ENCODE data around the gene HSPA2. TPM values are rescaled to one million over a fixed set of nuclear protein-coding genes. Genes with fewer than 3 reads are reported as not detected.
A peak's percentile ranks its signal among the peaks of the same experiment; 100 is the strongest.
"Not testable (repeated sequence)": the region's sequence is repeated elsewhere in the genome, so short reads cannot be mapped to it uniquely, and the experiment has no call there.

The HSPA2 gene
- total and polyA plus RNA-seq, 4 donors: 33.7 to 50.0 (median 39.9) TPM

DNA sequence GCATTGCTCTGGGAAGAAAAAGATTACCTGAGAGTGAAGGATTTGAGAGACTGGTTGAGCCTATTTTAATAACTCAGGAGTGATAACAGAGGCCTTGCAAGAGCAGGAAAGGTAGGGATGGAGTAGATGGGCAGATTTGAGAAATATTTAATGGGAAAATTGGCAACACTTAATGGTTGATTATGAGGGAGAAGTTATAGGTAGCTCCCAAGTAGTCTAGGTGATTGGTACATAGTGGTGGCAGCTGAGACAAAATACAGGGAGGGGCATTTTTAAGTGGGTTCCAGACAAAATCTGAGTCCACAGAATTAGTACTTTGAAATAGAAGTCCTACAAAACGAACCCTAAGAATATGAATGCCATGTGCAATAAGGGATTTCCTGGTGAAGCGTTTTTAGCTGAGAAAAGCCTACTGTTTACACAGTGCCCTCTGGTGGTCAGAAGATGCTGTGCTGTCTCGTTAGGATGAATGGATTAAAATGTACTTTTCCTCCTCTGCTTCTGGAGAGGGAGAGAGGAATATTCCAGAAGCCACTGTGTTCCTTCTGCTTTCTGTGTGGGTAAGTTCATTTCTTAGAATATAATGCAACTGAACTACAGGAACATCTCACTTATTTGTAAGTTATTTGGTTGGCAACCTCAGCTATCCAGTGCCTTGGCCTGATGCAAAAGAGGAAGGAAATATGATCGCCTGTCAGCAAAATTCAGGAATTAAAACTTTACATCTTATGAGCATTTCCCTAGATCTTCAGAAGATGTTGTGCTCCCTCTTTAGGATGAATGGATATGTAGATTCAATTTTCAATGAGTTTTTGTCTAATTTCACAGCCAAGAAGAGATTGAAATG is 29.5 kb upstream of the HSPA2 start:
- no peak overlapping the region for H3K4me3 ChIP-seq (ENCODE audit: low read depth, low read length)
- WGBS (ENCODE audit: insufficient coverage): no CpG with 5 or more reads among the region's 4 CpGs

DNA sequence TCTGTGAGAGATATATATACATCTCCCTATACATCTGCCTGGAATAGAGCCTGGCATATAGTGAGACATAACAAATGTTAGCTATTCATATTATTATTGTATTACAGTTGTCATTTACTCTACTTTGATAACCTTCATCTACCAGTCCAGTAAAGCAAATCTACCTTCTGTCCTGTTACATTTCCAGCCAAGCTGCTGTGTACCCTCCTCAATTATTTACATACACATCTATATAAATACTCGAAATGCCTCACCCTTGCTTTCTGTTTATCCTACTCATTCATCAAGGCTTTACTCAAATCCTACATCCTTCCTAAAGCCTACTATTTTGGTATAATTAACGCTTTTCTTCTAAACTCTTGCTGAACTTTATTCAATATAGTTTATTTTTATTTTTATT is 27.3 kb upstream of the HSPA2 start:
- no peaks in the 10 kb centered on the region for H3K9me3 ChIP-seq (ENCODE audit: control insufficient read depth, insufficient read depth, low read length)
- H3K4me3 ChIP-seq (ENCODE audit: low read depth, low read length): no peak overlapping the region
- H3K27ac ChIP-seq (ENCODE audit: low read depth, low read length): no peak overlapping the region
- 100% methylated on average over 1 of the region's 2 CpGs for WGBS (ENCODE audit: insufficient coverage)
- H3K36me3 ChIP-seq (ENCODE audit: control insufficient read depth, insufficient read depth, low read length): no peaks in the 10 kb centered on the region
- no peaks in the 10 kb centered on the region for H3K4me1 ChIP-seq (ENCODE audit: control insufficient read depth, insufficient read depth, low read length)
- DNase-seq (ENCODE audit: low read depth in 4 of 6, low spot score in 6 of 6): no peak
- H3K27me3 ChIP-seq (ENCODE audit: control insufficient read depth, insufficient read depth, low read length): no peaks in the 10 kb centered on the region

More for the DNA sequence above, 29.5 kb upstream of the HSPA2 start:
- Histone ChIP-seq H3K9me3 (ENCODE audit: control insufficient read depth, insufficient read depth, low read length) (no peaks in the 10 kb centered on the region), H3K36me3 (ENCODE audit: control insufficient read depth, insufficient read depth, low read length) (no peaks in the 10 kb centered on the region), H3K4me1 (ENCODE audit: control insufficient read depth, insufficient read depth, low read length) (peaks cover 4% of the 10 kb centered on the region), H3K27me3 (ENCODE audit: control insufficient read depth, insufficient read depth, low read length) (no peaks in the 10 kb centered on the region), H3K27ac (ENCODE audit: low read depth, low read length) (no peak overlapping the region)
- DNase-seq (ENCODE audit: low read depth in 4 of 6, low spot score in 6 of 6): peak; percentile 31 to 89 (median 54)

- no peak for DNase-seq (ENCODE audit: low read depth in 4 of 6, low spot score in 6 of 6)
- no peaks in the 10 kb centered on the region for H3K27me3 ChIP-seq (ENCODE audit: control insufficient read depth, insufficient read depth, low read length)
- no peaks in the 10 kb centered on the region for H3K4me1 ChIP-seq (ENCODE audit: control insufficient read depth, insufficient read depth, low read length)
- H3K9me3 ChIP-seq (ENCODE audit: control insufficient read depth, insufficient read depth, low read length): no peaks in the 10 kb centered on the region
- no peaks in the 10 kb centered on the region for H3K36me3 ChIP-seq (ENCODE audit: control insufficient read depth, insufficient read depth, low read length)
- H3K4me3 ChIP-seq (ENCODE audit: low read depth, low read length): no peak overlapping the region
- WGBS (ENCODE audit: insufficient coverage): 60% methylated on average over 1 of the region's 1 CpG
- H3K27ac ChIP-seq (ENCODE audit: low read depth, low read length): no peak overlapping the region
Observed at GRCh38 chr14:64515053-64515452, 25.5 kb upstream of the HSPA2 start.

DNA sequence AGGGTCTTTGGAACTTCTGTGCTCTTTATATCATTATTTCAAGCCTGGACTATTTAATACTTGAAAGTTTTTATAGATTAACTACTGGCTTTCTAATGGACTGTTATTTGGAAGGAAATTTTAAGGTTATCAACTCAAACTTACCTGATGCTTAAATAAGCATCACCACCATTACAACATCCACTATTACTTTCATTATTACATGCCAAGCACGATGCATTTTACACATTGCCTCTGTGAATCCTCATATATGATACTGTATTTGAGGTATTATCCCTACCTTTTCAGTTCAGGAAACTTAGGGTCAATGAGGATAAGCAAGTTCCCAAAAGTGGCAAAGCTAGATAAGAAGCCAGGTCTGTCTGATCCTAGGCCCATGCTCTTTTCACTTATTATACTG is 23.6 kb upstream of the HSPA2 start:
- H3K27ac ChIP-seq (ENCODE audit: low read depth, low read length): no peak overlapping the region
- H3K36me3 ChIP-seq (ENCODE audit: control insufficient read depth, insufficient read depth, low read length): no peaks in the 10 kb centered on the region
- no peaks in the 10 kb centered on the region for H3K9me3 ChIP-seq (ENCODE audit: control insufficient read depth, insufficient read depth, low read length)
- no peaks in the 10 kb centered on the region for H3K4me1 ChIP-seq (ENCODE audit: control insufficient read depth, insufficient read depth, low read length)
- no peaks in the 10 kb centered on the region for H3K27me3 ChIP-seq (ENCODE audit: control insufficient read depth, insufficient read depth, low read length)
- H3K4me3 ChIP-seq (ENCODE audit: low read depth, low read length): no peak overlapping the region
- no peak for DNase-seq (ENCODE audit: low read depth in 4 of 6, low spot score in 6 of 6)
- WGBS (ENCODE audit: insufficient coverage): no CpG with 5 or more reads among the region's 1 CpG

DNA sequence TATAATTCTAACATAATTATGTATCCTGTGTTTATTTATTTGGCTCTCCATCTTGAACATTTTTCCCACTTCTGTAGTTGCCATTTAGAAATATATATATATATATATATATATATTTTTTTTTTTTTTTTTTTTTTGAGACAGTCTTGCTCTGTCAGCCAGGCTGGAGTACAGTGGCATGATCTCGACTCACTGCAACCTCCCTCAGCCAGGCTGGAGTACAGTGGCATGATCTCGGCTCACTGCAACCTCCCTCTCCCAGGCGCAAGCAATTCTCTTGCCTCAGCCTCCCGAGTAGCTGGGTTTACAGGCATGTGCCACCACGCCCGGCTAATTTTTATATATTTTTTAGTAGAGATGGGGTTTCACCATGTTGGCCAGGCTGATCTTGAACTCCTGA is 22.9 kb upstream of the HSPA2 start:
- not testable (repeated sequence) for H3K27me3 ChIP-seq (ENCODE audit: control insufficient read depth, insufficient read depth, low read length); DNase-seq (ENCODE audit: low read depth in 4 of 6, low spot score in 6 of 6); H3K36me3 ChIP-seq (ENCODE audit: control insufficient read depth, insufficient read depth, low read length); H3K9me3 ChIP-seq (ENCODE audit: control insufficient read depth, insufficient read depth, low read length); H3K27ac ChIP-seq (ENCODE audit: low read depth, low read length); H3K4me3 ChIP-seq (ENCODE audit: low read depth, low read length); H3K4me1 ChIP-seq (ENCODE audit: control insufficient read depth, insufficient read depth, low read length)
- WGBS (ENCODE audit: insufficient coverage): 95% methylated on average over 6 of the region's 6 CpGs

DNA sequence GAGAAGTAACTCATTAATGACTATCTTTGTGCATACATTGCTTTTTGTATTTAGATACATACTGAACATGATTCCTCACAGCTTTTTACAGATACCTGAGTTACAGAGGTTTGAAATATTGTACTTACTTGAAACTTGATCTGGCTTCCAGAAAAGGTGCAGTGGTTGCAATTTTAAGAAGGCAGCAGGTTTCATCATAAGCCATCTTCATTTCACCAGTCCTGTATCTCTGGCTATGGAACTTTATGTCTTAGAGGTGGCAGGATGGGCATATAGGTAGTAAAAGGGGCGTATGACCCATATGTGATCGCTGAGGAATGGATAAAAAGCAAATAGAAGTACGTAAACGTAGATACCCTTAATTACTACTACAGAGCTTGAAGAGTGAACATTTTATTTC is 22.3 kb upstream of the HSPA2 start:
- Histone ChIP-seq H3K4me3 (ENCODE audit: low read depth, low read length) (no peak overlapping the region), H3K36me3 (ENCODE audit: control insufficient read depth, insufficient read depth, low read length) (no peaks in the 10 kb centered on the region), H3K27me3 (ENCODE audit: control insufficient read depth, insufficient read depth, low read length) (no peaks in the 10 kb centered on the region), H3K9me3 (ENCODE audit: control insufficient read depth, insufficient read depth, low read length) (no peaks in the 10 kb centered on the region), H3K27ac (ENCODE audit: low read depth, low read length) (no peak overlapping the region), H3K4me1 (ENCODE audit: control insufficient read depth, insufficient read depth, low read length) (no peaks in the 10 kb centered on the region)
- WGBS (ENCODE audit: insufficient coverage): no CpG with 5 or more reads among the region's 4 CpGs
- no peak for DNase-seq (ENCODE audit: low read depth in 4 of 6, low spot score in 6 of 6)

- Histone ChIP-seq H3K27ac (ENCODE audit: low read depth, low read length) (no peak overlapping the region), H3K4me1 (ENCODE audit: control insufficient read depth, insufficient read depth, low read length) (no peaks in the 10 kb centered on the region), H3K4me3 (ENCODE audit: low read depth, low read length) (no peak overlapping the region), H3K9me3 (ENCODE audit: control insufficient read depth, insufficient read depth, low read length) (no peaks in the 10 kb centered on the region), H3K27me3 (ENCODE audit: control insufficient read depth, insufficient read depth, low read length) (no peaks in the 10 kb centered on the region), H3K36me3 (ENCODE audit: control insufficient read depth, insufficient read depth, low read length) (no peaks in the 10 kb centered on the region)
- WGBS (ENCODE audit: insufficient coverage): 100% methylated on average over 3 of the region's 4 CpGs
- no peak for DNase-seq (ENCODE audit: low read depth in 4 of 6, low spot score in 6 of 6)
Observed at GRCh38 chr14:64520699-64521098, 19.8 kb upstream of the HSPA2 start.

GRCh38 chr14:64522591-64523355 is 17.8 kb upstream of the HSPA2 start:
- no peaks in the 10 kb centered on the region for H3K36me3 ChIP-seq (ENCODE audit: control insufficient read depth, insufficient read depth, low read length)
- H3K4me3 ChIP-seq (ENCODE audit: low read depth, low read length): no peak overlapping the region
- no peaks in the 10 kb centered on the region for H3K9me3 ChIP-seq (ENCODE audit: control insufficient read depth, insufficient read depth, low read length)
- no peak for DNase-seq (ENCODE audit: low read depth in 4 of 6, low spot score in 6 of 6)
- no peak overlapping the region for H3K27ac ChIP-seq (ENCODE audit: low read depth, low read length)
- H3K4me1 ChIP-seq (ENCODE audit: control insufficient read depth, insufficient read depth, low read length): no peaks in the 10 kb centered on the region
- WGBS (ENCODE audit: insufficient coverage): 100% methylated on average over 4 of the region's 9 CpGs
- H3K27me3 ChIP-seq (ENCODE audit: control insufficient read depth, insufficient read depth, low read length): no peaks in the 10 kb centered on the region

GRCh38 chr14:64525354-64525753 is 15.2 kb upstream of the HSPA2 start:
- no peaks in the 10 kb centered on the region for H3K27me3 ChIP-seq (ENCODE audit: control insufficient read depth, insufficient read depth, low read length)
- H3K27ac ChIP-seq (ENCODE audit: low read depth, low read length): no peak overlapping the region
- H3K9me3 ChIP-seq (ENCODE audit: control insufficient read depth, insufficient read depth, low read length): no peaks in the 10 kb centered on the region
- DNase-seq (ENCODE audit: low read depth in 4 of 6, low spot score in 6 of 6): no peak
- no CpG with 5 or more reads among the region's 2 CpGs for WGBS (ENCODE audit: insufficient coverage)
- no peaks in the 10 kb centered on the region for H3K4me1 ChIP-seq (ENCODE audit: control insufficient read depth, insufficient read depth, low read length)
- H3K4me3 ChIP-seq (ENCODE audit: low read depth, low read length): no peak overlapping the region
- no peaks in the 10 kb centered on the region for H3K36me3 ChIP-seq (ENCODE audit: control insufficient read depth, insufficient read depth, low read length)

- Histone ChIP-seq H3K27me3 (ENCODE audit: control insufficient read depth, insufficient read depth, low read length) (no peaks in the 10 kb centered on the region), H3K9me3 (ENCODE audit: control insufficient read depth, insufficient read depth, low read length) (no peaks in the 10 kb centered on the region), H3K27ac (ENCODE audit: low read depth, low read length) (no peak overlapping the region), H3K36me3 (ENCODE audit: control insufficient read depth, insufficient read depth, low read length) (no peaks in the 10 kb centered on the region), H3K4me1 (ENCODE audit: control insufficient read depth, insufficient read depth, low read length) (no peaks in the 10 kb centered on the region), H3K4me3 (ENCODE audit: low read depth, low read length) (no peak overlapping the region)
- DNase-seq (ENCODE audit: low read depth in 4 of 6, low spot score in 6 of 6): no peak
- WGBS (ENCODE audit: insufficient coverage): no CpG with 5 or more reads among the region's 2 CpGs
Observed at GRCh38 chr14:64531567-64531966, 9.0 kb upstream of the HSPA2 start.

All from spinal cord (tissue), 10 donors.